ENCODE results near the gene SAMD8.
"Not testable (repeated sequence)": the region's sequence is repeated elsewhere in the genome, so short reads cannot be mapped to it uniquely, and the experiment has no call there.

SAMD8 gene

GRCh38 chr10:75108684-75109458, 2.6 kb upstream of the SAMD8 start:
- no peak for DNase-seq (ENCODE audit: low read depth, low spot score)
- H3K4me3 ChIP-seq (ENCODE audit: low read depth, low read length) = no peak overlapping the region
- ChIA-PET CTCF (interaction anchor here (1.1 to 7.0 kb wide), 6 partner anchors 8 to 866 kb away, joined by 3 to 91 read pairs (median 10); partner anchors contain the start of gene COMTD1), POLR2A (no interaction called here)
- peak; percentile 59 for TF ChIP-seq CTCF (IDR thresholded peaks at IDR 0.05; ENCODE audit: insufficient read depth, low read length, missing control alignments)

- DNase-seq (ENCODE audit: low read depth, low spot score) = no peak
- TF ChIP-seq CTCF (IDR thresholded peaks at IDR 0.05; ENCODE audit: insufficient read depth, low read length, missing control alignments) = no peak
- CTCF ChIA-PET = interaction anchor here (2.0 to 7.0 kb wide), 4 partner anchors 9 to 867 kb away, joined by 9 to 91 read pairs (median 30); partner anchors contain the start of gene COMTD1
- no peak overlapping the region for H3K4me3 ChIP-seq (ENCODE audit: low read depth, low read length)
- POLR2A ChIA-PET = no interaction called here
Observed at GRCh38 chr10:75109459-75109778, 2.0 kb upstream of the SAMD8 start.

- no peak for DNase-seq (ENCODE audit: low read depth, low spot score)
- no peak for TF ChIP-seq CTCF (IDR thresholded peaks at IDR 0.05; ENCODE audit: insufficient read depth, low read length, missing control alignments)
- ChIA-PET POLR2A (interaction anchor here (1.3 kb wide), 1 partner anchor 100 kb away, joined by 6 read pairs; no protein-coding TSS in a partner anchor), CTCF (interaction anchor here (0.6 to 7.0 kb wide), 5 partner anchors 10 to 875 kb away, joined by 3 to 91 read pairs (median 11); partner anchors contain the start of gene COMTD1)
- no peak overlapping the region; the same call in 1 of the 2 replicates for H3K4me3 ChIP-seq (ENCODE audit: low read depth, low read length)
Observed at GRCh38 chr10:75110006-75110632, 1.3 kb upstream of the SAMD8 start.

GRCh38 chr10:75111907-75112679, 637 bp downstream of the SAMD8 start:
- ChIA-PET CTCF (interaction anchor here (0.7 to 7.0 kb wide), 6 partner anchors 9 to 877 kb away, joined by 3 to 91 read pairs (median 5); partner anchors contain the start of gene COMTD1), POLR2A (interaction anchor here (0.6 to 1.5 kb wide), 4 partner anchors 30 to 1176 kb away, joined by 3 to 5 read pairs (median 3); no protein-coding TSS in a partner anchor)
- TF ChIP-seq CTCF (IDR thresholded peaks at IDR 0.05; ENCODE audit: insufficient read depth, low read length, missing control alignments) = no peak
- no peak for DNase-seq (ENCODE audit: low read depth, low spot score)
- H3K4me3 ChIP-seq (ENCODE audit: low read depth, low read length) = peak overlapping the region; percentile 82

- TF ChIP-seq CTCF (IDR thresholded peaks at IDR 0.05; ENCODE audit: insufficient read depth, low read length, missing control alignments) = no peak
- CTCF ChIA-PET = interaction anchor here (1.0 to 1.7 kb wide), 4 partner anchors 67 to 122 kb away, joined by 3 to 5 read pairs (median 3); no protein-coding TSS in a partner anchor
- no peak overlapping the region for H3K4me3 ChIP-seq (ENCODE audit: low read depth, low read length)
- DNase-seq (ENCODE audit: low read depth, low spot score) = no peak
- POLR2A ChIA-PET = no interaction called here
Observed at GRCh38 chr10:75115137-75115536, 3.7 kb downstream of the SAMD8 start.

- POLR2A ChIA-PET; H3K4me3 ChIP-seq (ENCODE audit: low read depth, low read length); DNase-seq (ENCODE audit: low read depth, low spot score): not testable (repeated sequence)
- CTCF ChIA-PET = interaction anchor here (0.7 to 1.2 kb wide), 3 partner anchors 8 to 119 kb away, joined by 3 to 5 read pairs (median 4); partner anchors contain the start of gene COMTD1
Observed at GRCh38 chr10:75116941-75117775, 5.7 kb downstream of the SAMD8 start.

All from AG04449 (cell line).